Stimulated activated CD4-positive, alpha-beta T cell treated with anti-CD3 and anti-CD28 coated beads, Interleukin-12 subunit alpha, Interleukin-12 subunit beta, amount 100 ng/mL, for 48 hours (primary cell): ENCODE results near the gene ACTN4.

Experiments
- DNase-seq, 3 donors: peaks; one replicate each; pipeline ENCODE4 v3.0.0-alpha.2; 2020; ENCODE audit warnings: low read depth in 2 of 3, low spot score in 1 of 3

Gene ACTN4

GRCh38 chr19:38708413-38709024 lies 61.1 kb downstream of the ACTN4 start:
- DNase-seq: no peak

- DNase-seq: no peak
These were observed 61.7 kb downstream of the ACTN4 start for GRCh38 chr19:38709119-38709518.

GRCh38 chr19:38709671-38710415 lies 62.4 kb downstream of the ACTN4 start:
- DNase-seq: no peak

- DNase-seq: no peak
These were observed 62.9 kb downstream of the ACTN4 start for GRCh38 chr19:38710416-38710702.

- no peak for DNase-seq
These were observed 63.7 kb downstream of the ACTN4 start for GRCh38 chr19:38710928-38711725.

- DNase-seq: no peak
These were observed 64.3 kb downstream of the ACTN4 start for GRCh38 chr19:38711726-38712153.

- DNase-seq: no peak
These were observed 64.8 kb downstream of the ACTN4 start for GRCh38 chr19:38712161-38712748.

GRCh38 chr19:38713227-38713649 lies 65.8 kb downstream of the ACTN4 start:
- no peak for DNase-seq

GRCh38 chr19:38713865-38714264 lies 66.4 kb downstream of the ACTN4 start:
- no peak for DNase-seq

- DNase-seq: no peak
These were observed 66.9 kb downstream of the ACTN4 start for GRCh38 chr19:38714354-38714778.

GRCh38 chr19:38715555-38715954 lies 68.1 kb downstream of the ACTN4 start:
- no peak for DNase-seq

GRCh38 chr19:38717051-38717450 lies 69.6 kb downstream of the ACTN4 start:
- DNase-seq: no peak

GRCh38 chr19:38717855-38718254 lies 70.4 kb downstream of the ACTN4 start:
- DNase-seq: no peak

- DNase-seq: no peak
These were observed 71.5 kb downstream of the ACTN4 start for GRCh38 chr19:38718747-38719543.

- DNase-seq: no peak
These were observed 72.5 kb downstream of the ACTN4 start for GRCh38 chr19:38719761-38720558.

- DNase-seq: no peak
These were observed 73.2 kb downstream of the ACTN4 start for GRCh38 chr19:38720559-38721236.

GRCh38 chr19:38721496-38721895 lies 74.0 kb downstream of the ACTN4 start:
- DNase-seq: no peak

- DNase-seq: no peak
These were observed 74.7 kb downstream of the ACTN4 start for GRCh38 chr19:38721979-38722773.
